HL-60/S4 (cell line): Measurements from ENCODE around the gene SPATA13.

ENCODE experiments used
- in situ Hi-C: fragments of 300-500 bp; cut with MboI; formaldehyde crosslinking; loops from 2 replicates; pipeline ENCODE4 v1.14.3; 2022; ENCODE audit warnings: low sequenced_read_pairs

Gene SPATA13

DNA sequence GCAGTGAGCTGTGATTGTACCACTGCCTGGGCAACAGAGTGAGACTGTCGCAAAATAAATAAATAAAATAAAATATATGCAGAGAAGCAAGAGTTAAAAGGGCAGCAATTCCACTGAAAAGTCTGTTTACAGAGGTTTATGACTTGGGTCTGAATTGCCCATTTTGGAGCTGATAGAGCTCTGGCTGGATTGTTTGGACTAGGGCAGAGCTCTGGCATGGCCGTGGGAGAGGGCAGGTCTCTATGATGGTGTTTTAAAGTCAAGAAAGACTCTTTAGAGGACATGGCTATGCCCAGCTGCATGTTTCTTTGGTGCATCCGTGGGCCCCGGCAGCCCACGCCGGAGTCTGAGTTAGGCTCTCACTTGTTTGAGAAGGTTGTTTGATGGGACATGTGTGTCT lies 84.3 kb downstream of the SPATA13 start:
- in situ Hi-C loops = no loop called here

DNA sequence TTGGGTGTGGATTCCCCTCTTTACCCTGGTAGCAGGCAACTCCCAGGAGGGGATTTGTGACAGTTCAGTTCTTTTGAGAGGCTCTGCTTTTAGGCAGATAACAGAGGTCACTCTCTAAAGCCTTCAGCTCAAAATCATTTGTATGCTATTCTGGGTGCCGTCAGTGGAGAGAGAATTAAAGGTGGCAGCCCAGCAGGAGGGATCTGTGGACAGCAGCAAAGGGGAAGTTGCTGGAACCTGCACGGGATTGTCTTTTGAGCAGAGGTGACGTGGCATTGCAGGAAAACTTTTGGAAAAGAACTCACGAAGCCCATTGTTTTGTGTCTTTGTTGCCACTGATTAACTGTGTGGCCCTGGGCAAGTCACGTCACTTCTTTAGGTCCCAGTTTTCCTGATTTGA lies 86.5 kb downstream of the SPATA13 start:
- in situ Hi-C loops = no loop called here

DNA sequence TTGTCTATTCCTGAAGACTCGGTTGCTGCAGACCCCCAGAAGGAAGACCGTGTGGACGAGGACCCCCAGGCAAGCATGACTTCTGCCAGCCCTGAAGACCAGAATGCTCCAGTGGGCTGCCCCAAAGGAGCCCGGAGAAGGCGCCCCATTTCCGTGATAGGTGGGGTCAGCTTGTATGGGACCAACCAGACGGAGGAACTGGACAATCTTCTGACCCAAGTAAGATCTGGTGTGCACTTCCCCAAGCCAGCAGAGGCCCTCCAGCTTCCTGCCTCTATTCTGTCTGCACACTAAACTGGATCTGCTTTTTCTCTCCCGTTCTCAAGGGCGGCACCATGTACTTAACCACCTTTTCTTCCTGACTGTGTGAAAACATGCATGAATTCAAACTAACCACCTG lies 89.1 kb downstream of the SPATA13 start:
- in situ Hi-C loops = no loop called here

DNA sequence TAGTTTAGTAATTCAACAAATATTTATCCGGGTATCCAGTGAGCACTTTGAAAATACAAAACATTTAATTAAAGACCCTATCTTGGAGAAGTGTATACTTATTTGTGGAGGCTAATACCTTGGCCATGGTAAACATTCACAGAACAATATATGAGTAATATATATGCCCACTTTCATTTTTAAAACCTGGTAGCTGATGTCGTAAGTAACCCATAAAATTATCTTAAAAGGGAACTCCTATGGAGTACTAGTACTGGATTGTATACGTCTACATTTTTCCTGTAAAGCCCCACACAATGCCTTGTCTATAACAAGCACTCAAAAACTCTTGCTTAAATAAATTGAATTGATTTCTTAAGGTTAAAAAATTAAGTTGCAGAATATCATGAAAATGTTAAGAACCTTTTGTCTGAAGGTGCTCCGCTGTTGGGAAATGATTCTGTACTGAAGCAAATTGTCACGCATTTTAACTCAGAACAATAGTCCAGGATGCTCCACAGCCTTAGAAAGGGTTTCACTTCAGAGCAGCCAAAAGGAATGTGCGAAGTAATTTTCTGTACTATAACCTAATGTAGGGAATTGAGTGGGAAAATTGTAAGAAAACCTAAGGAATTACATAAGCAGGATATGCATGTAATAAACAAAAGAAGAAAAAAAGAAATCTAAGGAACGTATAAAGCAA lies 90.0 kb downstream of the SPATA13 start:
- in situ Hi-C loops = no loop called here

DNA sequence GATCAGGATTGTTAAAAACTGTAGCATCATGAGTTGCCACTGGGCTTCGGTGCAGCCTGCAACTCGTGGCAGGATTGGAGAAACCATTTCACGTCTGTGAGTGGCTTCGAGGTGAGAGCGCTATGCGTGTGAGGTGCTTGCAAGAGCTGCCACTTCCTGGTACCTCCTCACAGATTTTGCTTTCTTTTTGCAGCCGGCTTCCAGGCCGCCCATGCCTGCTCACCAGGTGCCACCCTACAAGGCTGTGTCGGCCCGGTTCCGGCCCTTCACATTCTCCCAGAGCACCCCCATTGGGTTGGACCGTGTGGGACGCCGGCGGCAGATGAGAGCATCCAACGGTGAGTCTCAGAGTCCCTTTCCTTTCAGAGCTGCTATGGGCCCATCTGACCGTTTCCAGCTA lies 91.0 kb downstream of the SPATA13 start:
- in situ Hi-C loops = no loop called here

DNA sequence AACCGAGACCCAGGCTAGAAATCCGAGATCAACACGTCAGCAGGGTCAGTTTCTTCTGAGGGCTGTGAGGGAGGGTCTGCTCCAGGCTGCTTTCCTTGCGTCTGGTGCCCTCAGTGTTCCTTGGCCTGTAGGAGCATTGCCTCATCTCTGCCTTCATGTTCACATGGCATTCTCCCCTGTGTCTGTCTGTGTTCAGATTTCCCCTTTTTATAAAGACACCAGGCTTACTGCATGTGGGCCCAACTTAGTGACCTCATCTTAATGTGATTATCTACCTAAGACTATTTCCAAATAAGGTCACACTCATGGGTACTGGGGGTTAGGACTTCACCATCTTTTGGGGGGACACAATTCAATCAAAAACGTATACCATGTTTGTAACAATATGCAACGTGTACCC lies 91.6 kb downstream of the SPATA13 start:
- in situ Hi-C loops = no loop called here

DNA sequence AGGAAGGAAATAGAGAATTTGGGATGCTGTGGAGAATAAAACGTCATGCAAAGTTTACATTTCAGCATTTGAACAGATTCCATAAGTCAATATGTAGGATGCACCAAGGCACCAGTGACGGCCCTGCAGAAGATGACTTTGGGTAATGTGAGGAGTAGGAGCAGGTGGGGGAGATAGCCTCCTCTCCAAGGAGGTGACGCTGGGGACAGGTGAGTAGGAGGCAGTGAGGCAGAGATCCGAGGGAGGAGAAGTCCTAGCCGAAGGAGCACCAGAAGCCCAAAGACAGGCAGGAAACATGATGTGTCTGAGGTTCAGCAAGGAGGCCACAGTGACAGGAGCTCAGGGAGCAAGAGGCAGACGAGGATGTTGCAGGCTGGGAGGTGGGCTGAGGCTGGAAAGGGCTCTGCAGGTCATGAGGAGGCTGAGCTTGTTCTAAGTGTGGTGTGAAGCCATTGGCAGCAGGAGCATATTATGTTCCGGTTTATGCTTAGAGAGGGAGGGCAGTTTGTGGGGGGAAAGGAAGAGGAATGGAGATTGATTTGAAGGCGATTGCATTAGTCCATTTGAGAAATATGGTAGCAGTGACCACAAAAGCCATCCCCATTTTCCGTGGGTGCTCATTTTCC lies 93.1 kb downstream of the SPATA13 start:
- in situ Hi-C loops = no loop called here

DNA sequence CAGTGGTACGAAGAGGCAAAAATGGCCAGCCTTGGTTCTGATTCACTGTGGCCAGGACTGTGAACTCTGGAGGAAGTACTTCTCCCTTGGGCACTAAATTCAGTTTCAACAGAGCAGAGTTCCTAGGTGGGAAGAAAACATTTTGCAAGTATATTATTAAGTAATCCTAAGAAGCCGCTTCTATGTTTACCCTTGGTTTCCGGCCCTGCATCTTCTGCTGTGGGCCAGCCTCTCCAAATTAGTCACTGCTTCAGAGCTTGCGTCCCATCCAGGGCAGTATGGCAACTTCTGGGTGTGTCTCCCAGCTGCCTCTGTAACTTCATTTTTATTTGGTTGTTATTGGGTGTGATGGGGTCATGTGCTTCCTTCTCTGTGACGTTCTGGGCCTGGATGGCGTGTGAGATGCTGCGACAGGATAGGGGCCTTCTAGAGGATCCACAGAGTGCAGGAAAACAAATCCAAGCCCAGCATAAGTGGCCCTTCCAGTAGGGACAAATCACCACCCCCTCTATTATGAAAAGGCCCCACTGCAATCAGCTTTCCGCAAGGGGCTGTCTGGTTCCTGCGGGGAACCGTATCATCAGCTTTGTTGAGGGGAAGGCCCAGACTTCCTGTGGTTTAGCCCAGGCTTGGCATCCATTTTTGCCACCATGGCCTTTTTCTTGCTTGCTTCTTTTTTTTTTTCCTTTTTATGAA lies 93.8 kb downstream of the SPATA13 start:
- in situ Hi-C loops = no loop called here

DNA sequence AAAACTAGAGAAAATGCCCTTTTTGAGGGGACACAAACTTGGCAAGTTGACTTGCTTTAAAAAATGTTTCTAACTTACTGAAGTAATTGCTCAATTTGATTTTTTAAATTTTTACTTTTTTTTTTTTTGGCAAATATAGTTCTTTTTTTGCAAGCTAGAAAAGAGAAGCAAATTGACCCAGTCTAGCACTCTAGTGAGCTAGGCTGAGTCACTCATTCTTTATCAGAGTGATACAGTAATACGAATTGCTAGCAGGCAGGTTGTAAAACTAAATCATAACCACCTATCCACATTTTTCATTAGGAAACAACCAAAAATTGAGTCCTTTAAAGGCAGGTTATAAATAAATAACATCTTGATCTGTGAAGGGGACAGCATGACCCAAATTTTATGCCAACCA lies 97.0 kb downstream of the SPATA13 start:
- in situ Hi-C loops = no loop called here

DNA sequence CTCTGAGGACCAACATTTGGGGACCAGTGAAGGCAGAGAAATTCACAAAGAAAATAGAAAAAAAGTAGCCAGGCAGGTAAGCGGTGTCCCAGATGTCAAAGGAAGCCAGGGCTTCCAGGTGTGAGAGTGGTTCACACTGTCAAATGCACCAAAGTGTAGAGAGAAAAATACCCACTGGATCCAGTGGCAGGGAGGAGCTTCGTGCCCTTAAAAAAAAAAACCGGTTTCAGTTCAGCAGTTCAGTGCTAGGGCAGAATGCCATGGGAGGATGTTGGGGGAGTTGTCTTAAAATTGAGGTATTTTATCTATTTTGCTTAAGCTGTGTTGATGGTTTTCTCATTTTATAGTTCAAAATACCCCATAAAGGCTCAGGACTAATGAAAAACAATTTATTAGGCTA lies 101.0 kb downstream of the SPATA13 start:
- in situ Hi-C loops = no loop called here

DNA sequence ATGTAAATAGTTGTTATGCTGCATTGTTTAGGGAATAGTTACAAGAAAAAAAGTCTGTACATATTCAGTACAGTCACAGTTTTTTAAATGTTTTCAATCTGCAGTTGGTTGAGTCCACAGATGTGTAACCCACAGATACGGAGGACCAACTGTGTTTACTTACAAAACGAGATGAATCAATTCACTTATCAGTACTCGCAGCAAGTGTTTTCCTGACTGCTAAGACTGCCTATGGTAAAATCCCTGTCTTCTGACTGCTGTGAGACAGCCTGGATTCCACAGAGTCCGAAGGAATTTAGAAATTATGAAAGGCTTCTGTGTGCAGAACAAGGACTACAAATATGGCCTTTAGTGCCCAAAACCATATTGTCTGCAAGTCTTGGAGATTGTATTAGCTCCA lies 103.1 kb downstream of the SPATA13 start:
- in situ Hi-C loops = no loop called here

DNA sequence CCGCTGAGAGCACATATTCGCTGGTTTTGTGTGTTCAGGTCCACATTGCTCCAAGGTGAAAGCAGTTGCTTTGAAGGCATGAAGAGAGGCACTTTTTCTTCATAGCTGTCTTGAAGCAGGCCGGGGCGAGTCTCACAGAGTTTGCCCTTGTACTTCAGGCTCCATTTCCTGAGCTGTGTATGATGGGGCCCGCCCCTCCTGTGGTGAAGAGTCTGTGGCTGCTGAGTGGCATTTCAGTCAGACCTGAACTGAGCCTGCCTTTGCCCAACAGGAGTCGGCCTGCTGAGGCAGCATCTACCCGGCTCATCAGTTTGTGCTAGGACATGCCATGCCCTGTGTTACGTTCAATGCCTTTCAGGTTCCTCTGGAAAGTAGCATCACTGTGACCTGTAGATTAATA lies 104.5 kb downstream of the SPATA13 start:
- in situ Hi-C loops = no loop called here

DNA sequence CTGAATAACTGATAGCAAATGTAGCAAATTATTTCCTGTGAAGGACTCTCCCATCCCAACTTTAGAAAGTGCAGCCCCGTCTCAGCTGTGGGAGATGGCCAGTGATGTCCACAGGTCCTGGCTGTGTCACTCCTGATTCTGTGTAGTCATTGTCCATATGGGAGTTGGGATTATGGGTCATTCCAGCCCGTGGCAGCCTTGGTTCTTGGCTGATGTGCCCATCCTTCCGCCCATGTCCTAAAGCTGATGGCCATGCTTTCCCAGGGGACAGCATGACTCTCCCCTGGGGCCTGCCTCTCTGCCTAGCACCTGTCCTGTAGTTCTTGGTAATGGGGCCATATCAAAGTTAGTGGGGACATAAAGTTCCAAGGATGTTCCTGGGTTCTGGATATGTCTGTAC lies 104.9 kb downstream of the SPATA13 start:
- in situ Hi-C loops = no loop called here

DNA sequence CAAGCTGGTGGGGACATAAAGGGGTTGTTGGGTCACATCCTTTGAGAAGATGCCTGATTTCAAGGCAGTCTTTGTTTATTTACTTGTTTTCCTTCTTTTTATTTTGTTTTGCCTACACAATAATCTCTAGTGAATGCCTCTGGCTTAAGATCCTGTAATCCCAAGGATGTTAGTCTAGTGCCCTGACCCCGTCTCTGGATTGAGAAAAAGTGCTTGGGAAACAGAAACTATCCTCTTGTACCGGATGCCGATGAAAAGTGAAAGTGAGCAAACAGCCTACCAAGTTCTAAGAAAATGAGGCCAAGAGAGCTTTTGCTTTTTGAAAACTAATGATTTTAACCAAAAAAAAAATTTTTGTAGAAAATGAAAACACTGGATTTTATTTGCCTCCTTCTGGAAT lies 106.8 kb downstream of the SPATA13 start:
- in situ Hi-C loops = no loop called here

DNA sequence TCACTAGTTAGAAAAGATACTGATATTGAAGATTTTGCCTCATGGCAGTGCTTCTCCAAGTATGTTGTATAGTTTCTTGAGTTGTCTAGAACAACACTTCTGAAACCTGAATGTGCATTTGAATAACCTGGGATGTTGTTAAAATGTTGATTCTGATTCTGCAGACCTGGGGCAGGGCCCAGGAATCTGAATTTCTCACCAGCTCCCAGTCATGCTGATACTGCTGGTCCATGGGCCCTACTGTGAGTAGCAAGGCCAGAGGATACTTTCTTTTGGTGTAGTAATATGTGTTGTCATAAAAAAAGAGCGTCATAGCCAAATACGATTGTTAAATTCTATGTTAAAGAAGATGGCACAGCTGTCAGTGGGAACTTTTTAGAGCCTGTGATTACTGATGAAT lies 107.3 kb downstream of the SPATA13 start:
- in situ Hi-C loops = no loop called here

DNA sequence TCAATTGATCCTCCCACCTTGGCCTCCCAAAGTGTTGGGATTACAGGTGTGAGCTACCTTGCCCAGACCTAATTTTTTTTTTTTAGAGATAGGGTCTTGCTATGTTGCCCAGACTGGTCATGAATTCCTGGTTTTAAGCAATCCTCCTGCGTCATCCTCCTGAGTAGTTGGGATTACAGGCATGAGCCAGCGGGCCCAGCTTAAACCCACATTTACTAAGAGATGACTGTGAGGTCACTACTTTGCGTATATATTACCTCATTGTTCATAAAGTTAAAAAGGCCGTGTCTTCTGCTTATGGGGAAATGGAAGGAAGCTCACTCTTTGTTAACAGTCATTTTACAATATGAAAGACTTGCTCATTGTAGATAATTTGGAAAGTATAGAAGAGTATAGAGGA lies 109.3 kb downstream of the SPATA13 start:
- in situ Hi-C loops = no loop called here

DNA sequence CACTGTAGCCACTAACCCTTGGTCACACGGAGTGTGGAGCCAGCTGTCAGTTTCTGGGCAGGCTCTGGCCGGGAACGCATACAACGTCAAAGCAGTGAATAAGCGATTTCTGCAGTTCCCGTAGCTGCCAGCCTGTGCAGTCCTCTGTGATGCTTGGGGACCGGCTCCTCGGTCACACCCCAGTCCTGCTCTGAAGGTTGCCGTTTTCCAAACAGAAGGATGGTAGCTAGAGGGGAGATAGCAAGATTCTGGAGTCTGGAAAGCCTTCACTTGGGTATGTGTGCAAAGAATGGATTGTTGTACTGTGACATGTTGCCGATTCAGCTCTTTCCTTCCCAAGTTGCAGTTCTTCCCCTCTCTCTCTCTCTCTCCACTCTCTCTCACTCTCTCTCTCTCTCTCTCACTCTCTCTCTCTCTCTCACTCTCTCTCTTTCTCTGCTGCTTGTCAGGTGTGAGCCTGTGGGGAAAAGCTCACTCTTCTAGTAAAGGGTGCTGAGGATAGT lies 110.2 kb downstream of the SPATA13 start:
- in situ Hi-C loops = no loop called here

DNA sequence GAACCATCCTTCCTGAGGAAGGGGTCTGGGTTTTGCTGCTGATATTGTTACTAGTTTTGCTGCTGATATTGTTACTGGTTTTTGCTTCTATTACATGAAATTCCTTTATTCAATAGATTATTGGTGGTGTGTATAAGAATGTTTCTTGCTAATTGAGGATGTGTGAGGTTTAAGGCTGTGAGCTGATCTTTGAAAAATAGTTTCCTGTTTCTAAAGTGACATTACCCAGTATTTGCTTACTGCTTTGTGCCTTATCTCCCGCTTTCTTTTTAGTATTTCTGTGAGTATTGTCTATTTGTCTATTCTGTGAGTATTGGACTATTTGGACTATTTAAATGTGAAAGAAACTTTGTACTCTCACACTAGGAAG lies 110.7 kb downstream of the SPATA13 start:
- in situ Hi-C loops = no loop called here

DNA sequence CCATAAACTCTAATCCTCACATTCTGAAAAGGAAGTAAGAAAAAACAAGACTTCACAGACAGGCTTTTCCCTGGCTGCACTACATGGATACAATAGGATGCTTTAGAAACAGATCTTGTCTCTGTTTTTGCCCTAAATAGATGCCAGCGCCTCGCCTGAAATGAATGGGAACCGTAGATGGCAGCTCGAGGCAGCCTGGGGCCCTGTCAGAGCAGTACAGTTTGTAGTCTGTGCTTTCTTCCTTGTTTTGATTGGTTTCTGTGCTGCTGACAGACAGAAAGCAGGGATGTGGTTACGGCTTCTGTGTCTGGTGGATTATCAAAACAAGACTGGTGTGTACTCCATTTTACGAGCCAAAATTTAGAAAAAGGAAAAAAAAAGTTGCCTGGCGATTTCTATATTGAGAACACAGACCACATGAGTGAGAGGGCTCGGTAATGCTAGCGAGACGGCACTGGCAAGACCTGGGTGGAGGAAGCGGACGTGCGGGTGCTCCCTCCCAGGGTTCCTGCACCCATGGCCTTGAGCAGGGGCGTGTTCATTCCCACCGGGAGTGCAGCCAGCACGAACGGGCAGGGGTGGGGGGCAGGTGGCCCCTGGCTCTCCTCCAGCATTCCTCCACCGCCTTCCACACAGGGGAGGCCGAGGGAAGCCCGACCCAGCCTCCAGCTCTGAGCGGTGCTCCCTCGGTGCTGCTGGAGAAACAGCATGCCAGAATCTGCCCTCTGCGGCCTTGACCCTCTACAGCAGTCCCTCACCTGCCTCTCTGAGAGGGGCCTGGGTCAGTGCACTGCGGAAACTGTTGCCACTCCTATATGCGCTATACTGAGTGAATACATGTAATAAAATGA lies 111.3 kb downstream of the SPATA13 start:
- in situ Hi-C loops = no loop called here

DNA sequence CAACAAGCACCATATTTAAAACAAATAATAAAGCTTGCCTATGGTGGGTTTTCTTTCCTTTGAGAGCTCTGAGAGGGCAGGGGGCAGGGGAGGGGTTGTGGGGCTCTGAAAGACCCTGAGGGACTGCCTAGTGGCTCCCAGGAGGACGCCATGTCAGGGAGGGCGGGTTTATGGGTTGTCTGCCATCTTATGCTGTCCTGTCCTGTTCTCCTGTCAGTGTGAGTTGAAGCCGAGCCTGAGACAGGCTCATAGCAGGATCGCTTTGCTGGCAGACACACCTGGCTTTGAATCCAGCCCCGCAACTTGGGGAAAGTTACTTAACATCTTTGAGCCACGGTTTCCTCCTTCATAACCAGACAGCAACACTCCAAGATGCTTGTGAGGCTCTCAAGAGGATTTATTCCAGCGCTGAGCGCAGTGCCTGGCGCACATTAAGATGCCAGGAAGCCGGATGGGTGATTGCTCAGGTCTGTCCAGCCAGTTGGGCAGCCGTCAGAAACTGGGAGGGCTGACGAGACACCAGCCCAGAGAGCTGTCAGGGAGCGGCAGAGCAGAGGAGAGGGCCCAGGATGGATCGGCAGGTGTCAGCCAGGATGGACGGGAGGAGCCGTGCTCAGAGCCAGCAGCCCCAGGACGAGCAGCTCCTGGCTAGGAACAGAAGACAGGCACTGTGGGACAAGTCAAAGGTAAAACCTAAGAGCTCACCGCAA lies 112.1 kb downstream of the SPATA13 start:
- in situ Hi-C loops = no loop called here

DNA sequence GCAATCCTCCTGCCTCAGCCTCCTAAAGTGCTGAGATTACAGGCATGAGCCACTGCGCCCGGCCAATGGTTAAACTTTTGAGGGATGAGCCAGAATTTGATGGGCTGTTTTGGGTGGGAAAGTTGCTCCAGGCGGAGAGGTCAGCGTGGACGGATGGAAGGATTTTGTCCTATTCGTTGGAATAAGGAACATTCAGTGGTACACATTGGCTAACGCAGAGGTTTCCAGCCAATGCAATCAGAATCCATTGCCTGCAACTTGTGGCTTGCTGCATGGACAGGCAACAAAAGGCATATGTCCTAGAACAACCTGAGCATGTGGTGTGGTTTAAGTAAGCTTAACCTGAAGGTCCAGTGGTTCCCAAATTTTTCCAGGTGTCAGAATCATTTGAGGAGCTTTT lies 113.4 kb downstream of the SPATA13 start:
- in situ Hi-C loops = no loop called here
